A549 (cell line): ENCODE data around the gene DIP2C. TPM values are rescaled to one million over a fixed set of nuclear protein-coding genes. Genes with fewer than 3 reads are reported as not detected.

Experiments used
- ATAC-seq, 2 experiments: fragments of 200-7000 bp in 1 of 2; fragments of >200 bp in 1 of 2; cut with Nextera tagmentation in 1 of 2; cut with Tn5 transposase in 1 of 2; 3 replicates each; pipeline versions ENCODE4 v1.8.0 to v1.9.1; 2018 to 2020; ENCODE audit warnings: mild to moderate bottlenecking in 1 of 2, moderate library complexity in 1 of 2
- CTCF ChIA-PET: fragments of 300-600 bp; sonication (Branson Sonifier 250); formaldehyde crosslinking; extraction: SDS; loops from one replicate; lab custom pipeline; 2021; ENCODE audit warnings: antibody characterized with exemption, inconsistent platforms; lab: Yijun Ruan, JAX
- POLR2A ChIA-PET: fragments of 350-600 bp; formaldehyde crosslinking; extraction: SDS; loops from one replicate; lab custom pipeline; 2021; ENCODE audit warnings: antibody characterized with exemption, inconsistent platforms; lab: Yijun Ruan, JAX
- DNase-seq, 2 experiments: peaks; one replicate each; pipeline versions ENCODE4 v3.0.0 to v3.0.0-alpha.2; 2011 to 2016; ENCODE audit warnings: low read depth in 1 of 2, low spot score in 1 of 2
- FAIRE-seq: peaks from 2 replicates; lab custom pipeline; 2011; peaks lifted over from hg19 to GRCh38; lab: Jason Lieb, UNC
- H3K27ac ChIP-seq, 2 experiments: fragments of >200 bp; sonication (Bioruptor Twin); formaldehyde crosslinking; 3 replicates each; pipeline ENCODE4 v1.5.1; 2016 to 2017
- H3K4me1 ChIP-seq: fragments of >200 bp; sonication (Bioruptor Twin); formaldehyde crosslinking; 3 replicates; pipeline ENCODE4 v1.6.1; 2016
- H3K4me2 ChIP-seq: fragments of >200 bp; sonication (Bioruptor Twin); formaldehyde crosslinking; 3 replicates; pipeline ENCODE4 v1.6.1; 2016
- H3K4me3 ChIP-seq: fragments of >200 bp; sonication (Bioruptor Twin); formaldehyde crosslinking; 3 replicates; pipeline ENCODE4 v1.5.1; 2016
- H3K9me3 ChIP-seq: fragments of >200 bp; sonication (Bioruptor Twin); formaldehyde crosslinking; 3 replicates; pipeline ENCODE4 v1.6.1; 2016
- ATOH8 ChIP-seq: fragments of 250-450 bp; sonication (Bioruptor Pico); IDR thresholded peaks from 2 replicates; pipeline ENCODE4 v1.5.0; 2020; ENCODE audit warnings: low read depth, mild to moderate bottlenecking, moderate library complexity
- BHLHE40 ChIP-seq: IDR thresholded peaks from 2 replicates; pipeline ENCODE4 v1.6.1; 2012; ENCODE audit warnings: low read depth, low read length, inconsistent platforms
- CHD4 ChIP-seq: fragments of 200-600 bp; sonication (generic); IDR thresholded peaks from 2 replicates; pipeline ENCODE4 v1.6.1; 2016; ENCODE audit warnings: antibody characterized with exemption, mild to moderate bottlenecking, borderline replicate concordance
- EHMT2 ChIP-seq: fragments of 200-600 bp; sonication (generic); IDR thresholded peaks from 2 replicates; pipeline ENCODE4 v1.6.1; 2016; ENCODE audit warnings: antibody characterized with exemption, low read depth, mild to moderate bottlenecking, moderate library complexity
- ESRRA ChIP-seq: fragments of 150-350 bp; IDR thresholded peaks from 2 replicates; pipeline ENCODE4 v1.6.1; 2014; ENCODE audit warnings: mild to moderate bottlenecking, low read length, borderline replicate concordance
- FOXS1 ChIP-seq: fragments of 250-450 bp; sonication (Bioruptor Pico); IDR thresholded peaks from 2 replicates; pipeline ENCODE4 v1.5.0; 2020; ENCODE audit warnings: mild to moderate bottlenecking, moderate library complexity
- GATA3 ChIP-seq: IDR thresholded peaks from 2 replicates; pipeline ENCODE4 v1.6.1; 2012; ENCODE audit warnings: borderline replicate concordance
- HEYL ChIP-seq: fragments of 250-450 bp; sonication (Bioruptor Pico); IDR thresholded peaks from 2 replicates; pipeline ENCODE4 v1.8.0; 2021; ENCODE audit warnings: mild to moderate bottlenecking, moderate library complexity
- HOXB5 ChIP-seq: fragments of 250-450 bp; sonication (Bioruptor Pico); IDR thresholded peaks from 2 replicates; pipeline ENCODE4 v1.5.0; 2020; ENCODE audit warnings: mild to moderate bottlenecking, moderate library complexity
- JUNB ChIP-seq: fragments of >200 bp; sonication (Bioruptor Twin); formaldehyde crosslinking; IDR thresholded peaks from 2 replicates; pipeline ENCODE4 v1.6.1; 2016
- KDM1A ChIP-seq: fragments of 200-600 bp; sonication (generic); IDR thresholded peaks from 2 replicates; pipeline ENCODE4 v1.6.1; 2016; ENCODE audit warnings: low read depth, mild to moderate bottlenecking
- KDM5A ChIP-seq: fragments of 200-600 bp; sonication (generic); IDR thresholded peaks from 2 replicates; pipeline ENCODE4 v1.6.1; 2016; ENCODE audit warnings: antibody characterized with exemption, mild to moderate bottlenecking
- NR3C1 ChIP-seq: fragments of >200 bp; sonication (Bioruptor Twin); formaldehyde crosslinking; IDR thresholded peaks from 3 replicates; pipeline ENCODE4 v1.6.1; 2017
- RARB ChIP-seq: fragments of 250-450 bp; sonication (Bioruptor Pico); IDR thresholded peaks from 2 replicates; pipeline ENCODE4 v1.8.0; 2021; ENCODE audit warnings: mild to moderate bottlenecking, moderate library complexity
- RFX5 ChIP-seq: fragments of 450-650 bp; IDR thresholded peaks from 2 replicates; pipeline ENCODE4 v1.7.1; 2014; ENCODE audit warnings: antibody characterized with exemption, mild to moderate bottlenecking, moderate library complexity
- RNF2 ChIP-seq: fragments of 200-600 bp; sonication (generic); IDR thresholded peaks from 2 replicates; pipeline ENCODE4 v1.6.1; 2016; ENCODE audit warnings: low read depth, mild to moderate bottlenecking, antibody characterized with exemption, moderate library complexity, borderline replicate concordance
- SMC3 ChIP-seq: fragments of >200 bp; sonication (Bioruptor Twin); formaldehyde crosslinking; IDR thresholded peaks from 3 replicates; pipeline ENCODE4 v1.6.1; 2018; ENCODE audit warnings: inconsistent platforms
- SREBF2 ChIP-seq: fragments of 450-650 bp; IDR thresholded peaks from 2 replicates; pipeline ENCODE4 v1.6.1; 2014; ENCODE audit warnings: mild to moderate bottlenecking, moderate library complexity
- USF2 ChIP-seq: fragments of 450-650 bp; IDR thresholded peaks from 2 replicates; pipeline ENCODE4 v1.6.1; 2014; ENCODE audit warnings: antibody characterized with exemption
- ZC3H11A ChIP-seq: fragments of 450-650 bp; IDR thresholded peaks from 2 replicates; pipeline ENCODE4 v1.6.1; 2014; ENCODE audit warnings: antibody characterized with exemption, mild to moderate bottlenecking
- ZSCAN20 ChIP-seq: fragments of 250-450 bp; sonication (Bioruptor Pico); IDR thresholded peaks from 2 replicates; pipeline ENCODE4 v1.8.0; 2022; ENCODE audit warnings: mild to moderate bottlenecking, moderate library complexity
- WGBS: methylation state at CpG from one replicate; pipeline ENCODE4 v1.1.6; 2017; ENCODE audit errors: missing lambda C conversion rate; 5-methylcytosine and 5-hydroxymethylcytosine counted together
- polyA plus RNA-seq, 4 experiments: library from polyadenylated mRNA; depleted of rRNA in 3 of 4; stranded (reverse); fragments of >200 nt; fragmentation: RNase III in 1 of 4; extraction: RNeasy Plus Mini Kit Qiagen cat#74134 plus additional on column Dnase treatment in 1 of 4; gene quantifications; 2 replicates in 3 of 4; 3 replicates in 1 of 4; pipeline ENCODE4 v1.2.3, GENCODE V29; 2011 to 2017
- TF ChIP-seq, protein P1 (sequence below): fragments of 200-600 bp; sonication (generic); IDR thresholded peaks from 2 replicates; pipeline ENCODE4 v1.6.1; 2016; ENCODE audit warnings: antibody characterized with exemption, mild to moderate bottlenecking, moderate library complexity
- TF ChIP-seq, protein P2 (sequence below): fragments of >200 bp; sonication (Bioruptor Twin); formaldehyde crosslinking; IDR thresholded peaks from 3 replicates; pipeline ENCODE4 v1.6.1; 2016
- TF ChIP-seq, protein P3 (sequence below): fragments of >200 bp; sonication (Bioruptor Twin); formaldehyde crosslinking; IDR thresholded peaks from 2 replicates; pipeline ENCODE4 v1.6.1; 2016

Gene DIP2C
- polyA plus RNA-seq, 2 of the 4 experiments (the other 2 are of a cell fraction), result 3.7 to 5.0 TPM

DNA sequence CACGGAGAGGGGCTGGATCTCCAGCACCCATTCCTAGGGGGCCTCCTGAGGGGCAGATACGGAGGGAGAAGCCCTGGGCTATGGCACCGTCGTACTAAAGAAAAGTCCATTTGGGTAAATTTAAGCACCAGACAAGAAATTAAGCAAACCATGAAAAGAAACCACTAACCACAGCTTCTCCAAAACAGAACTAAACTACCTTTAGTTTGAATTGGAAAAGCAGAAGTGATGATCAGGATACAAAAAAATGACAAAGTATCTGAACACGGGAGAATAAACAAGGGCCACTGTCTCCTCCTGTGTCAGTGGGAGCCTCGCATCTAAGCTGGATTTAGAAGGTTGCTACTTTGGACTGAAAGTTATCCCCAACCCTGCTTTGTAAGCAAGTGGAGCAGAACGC, 69.1 kb downstream of the DIP2C start:
- FAIRE-seq, result no peak
- Histone ChIP-seq H3K9me3 (no peaks in the 10 kb centered on the region), H3K4me2 (no peak overlapping the region), H3K4me3 (no peak overlapping the region), H3K27ac (no peak overlapping the region), H3K4me1 (peaks cover 11% of the 10 kb centered on the region; the same call in 2 of the 3 replicates)
- 88% methylated on average over 7 of the region's 7 CpGs for WGBS
- ATAC-seq, result no peak
- TF ChIP-seq BHLHE40, result no peak
- TF ChIP-seq, protein P1, sequence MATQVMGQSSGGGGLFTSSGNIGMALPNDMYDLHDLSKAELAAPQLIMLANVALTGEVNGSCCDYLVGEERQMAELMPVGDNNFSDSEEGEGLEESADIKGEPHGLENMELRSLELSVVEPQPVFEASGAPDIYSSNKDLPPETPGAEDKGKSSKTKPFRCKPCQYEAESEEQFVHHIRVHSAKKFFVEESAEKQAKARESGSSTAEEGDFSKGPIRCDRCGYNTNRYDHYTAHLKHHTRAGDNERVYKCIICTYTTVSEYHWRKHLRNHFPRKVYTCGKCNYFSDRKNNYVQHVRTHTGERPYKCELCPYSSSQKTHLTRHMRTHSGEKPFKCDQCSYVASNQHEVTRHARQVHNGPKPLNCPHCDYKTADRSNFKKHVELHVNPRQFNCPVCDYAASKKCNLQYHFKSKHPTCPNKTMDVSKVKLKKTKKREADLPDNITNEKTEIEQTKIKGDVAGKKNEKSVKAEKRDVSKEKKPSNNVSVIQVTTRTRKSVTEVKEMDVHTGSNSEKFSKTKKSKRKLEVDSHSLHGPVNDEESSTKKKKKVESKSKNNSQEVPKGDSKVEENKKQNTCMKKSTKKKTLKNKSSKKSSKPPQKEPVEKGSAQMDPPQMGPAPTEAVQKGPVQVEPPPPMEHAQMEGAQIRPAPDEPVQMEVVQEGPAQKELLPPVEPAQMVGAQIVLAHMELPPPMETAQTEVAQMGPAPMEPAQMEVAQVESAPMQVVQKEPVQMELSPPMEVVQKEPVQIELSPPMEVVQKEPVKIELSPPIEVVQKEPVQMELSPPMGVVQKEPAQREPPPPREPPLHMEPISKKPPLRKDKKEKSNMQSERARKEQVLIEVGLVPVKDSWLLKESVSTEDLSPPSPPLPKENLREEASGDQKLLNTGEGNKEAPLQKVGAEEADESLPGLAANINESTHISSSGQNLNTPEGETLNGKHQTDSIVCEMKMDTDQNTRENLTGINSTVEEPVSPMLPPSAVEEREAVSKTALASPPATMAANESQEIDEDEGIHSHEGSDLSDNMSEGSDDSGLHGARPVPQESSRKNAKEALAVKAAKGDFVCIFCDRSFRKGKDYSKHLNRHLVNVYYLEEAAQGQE, result no peak
- TF ChIP-seq HOXB5, result no peak
- TF ChIP-seq NR3C1, result no peak
- ChIA-PET CTCF (interaction anchor here (1.2 kb wide), 1 partner anchor 16 kb away, joined by 3 read pairs; no protein-coding TSS in a partner anchor), POLR2A (no interaction called here)
- no peak for DNase-seq

- POLR2A ChIA-PET, result no interaction called here
- no peak for TF ChIP-seq NR3C1
- TF ChIP-seq SREBF2, result no peak
- TF ChIP-seq JUNB, result no peak
- TF ChIP-seq RARB (CRISPR knock-in tag), result no peak
- TF ChIP-seq KDM5A, result no peak
- TF ChIP-seq GATA3, result no peak
- TF ChIP-seq, protein P2, sequence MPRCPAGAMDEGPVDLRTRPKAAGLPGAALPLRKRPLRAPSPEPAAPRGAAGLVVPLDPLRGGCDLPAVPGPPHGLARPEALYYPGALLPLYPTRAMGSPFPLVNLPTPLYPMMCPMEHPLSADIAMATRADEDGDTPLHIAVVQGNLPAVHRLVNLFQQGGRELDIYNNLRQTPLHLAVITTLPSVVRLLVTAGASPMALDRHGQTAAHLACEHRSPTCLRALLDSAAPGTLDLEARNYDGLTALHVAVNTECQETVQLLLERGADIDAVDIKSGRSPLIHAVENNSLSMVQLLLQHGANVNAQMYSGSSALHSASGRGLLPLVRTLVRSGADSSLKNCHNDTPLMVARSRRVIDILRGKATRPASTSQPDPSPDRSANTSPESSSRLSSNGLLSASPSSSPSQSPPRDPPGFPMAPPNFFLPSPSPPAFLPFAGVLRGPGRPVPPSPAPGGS, result no peak
- no peak for TF ChIP-seq FOXS1 (CRISPR knock-in tag)
- TF ChIP-seq ZC3H11A, result no peak
- no peak for TF ChIP-seq ESRRA
- no peaks in the 10 kb centered on the region for H3K9me3 ChIP-seq
- no peak overlapping the region for H3K4me2 ChIP-seq
- H3K4me1 ChIP-seq, result peaks cover 4% of the 10 kb centered on the region; the same call in 2 of the 3 replicates
- H3K4me3 ChIP-seq, result no peak overlapping the region
- CTCF ChIA-PET, result interaction anchor here (1.2 kb wide), 1 partner anchor 15 kb away, joined by 3 read pairs; no protein-coding TSS in a partner anchor
- 93% methylated on average over 10 of the region's 12 CpGs for WGBS
- ATAC-seq (no peak), FAIRE-seq (no peak), DNase-seq (no peak)
- H3K27ac ChIP-seq, result no peak overlapping the region
These were observed 69.8 kb downstream of the DIP2C start for GRCh38 chr10:619710-620109.

DNA sequence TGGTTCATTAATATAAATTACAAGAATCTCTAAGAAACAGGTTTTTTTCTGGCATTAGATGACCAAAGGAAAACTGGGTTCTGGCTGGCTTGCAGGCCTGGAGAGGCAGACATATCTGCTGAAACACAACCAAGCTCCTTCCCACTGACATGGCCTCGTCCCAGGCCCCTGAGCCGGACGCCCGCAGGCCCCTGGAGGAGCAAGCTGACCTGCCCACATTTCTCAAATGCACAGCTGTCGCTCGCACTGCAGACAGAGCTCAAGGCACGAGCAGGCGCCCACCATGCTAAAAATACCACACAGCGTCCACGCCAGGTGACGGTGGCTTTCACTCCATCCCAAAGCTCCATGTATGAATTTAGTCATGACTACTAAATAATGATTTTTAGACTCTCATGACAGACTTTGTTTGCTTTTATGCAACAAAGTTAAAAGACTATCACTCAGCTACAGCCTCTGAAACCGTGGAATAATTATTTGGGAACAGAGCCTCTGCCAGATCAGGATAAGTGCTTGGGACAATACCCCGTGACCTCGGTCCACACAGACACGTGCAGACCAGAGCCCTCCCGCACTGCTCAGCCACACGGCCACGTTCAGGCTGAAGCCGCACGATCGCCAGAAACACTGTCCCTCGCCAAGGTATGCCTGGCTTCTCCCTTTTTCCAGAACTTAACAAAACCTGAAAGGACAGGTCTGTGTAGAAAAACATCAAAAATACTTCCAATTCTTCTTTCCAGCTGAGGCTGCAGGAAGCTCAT, 71.1 kb downstream of the DIP2C start:
- ChIA-PET CTCF (no interaction called here), POLR2A (no interaction called here)
- TF ChIP-seq RFX5 (no peak), USF2 (no peak), CHD4 (no peak), NR3C1 (no peak), RNF2 (no peak), HEYL (no peak), KDM1A (no peak), SMC3 (no peak), ZSCAN20 (CRISPR knock-in tag) (no peak), BHLHE40 (no peak), EHMT2 (no peak), ATOH8 (CRISPR knock-in tag) (no peak)
- TF ChIP-seq, protein P2, result no peak
- TF ChIP-seq, protein P3, sequence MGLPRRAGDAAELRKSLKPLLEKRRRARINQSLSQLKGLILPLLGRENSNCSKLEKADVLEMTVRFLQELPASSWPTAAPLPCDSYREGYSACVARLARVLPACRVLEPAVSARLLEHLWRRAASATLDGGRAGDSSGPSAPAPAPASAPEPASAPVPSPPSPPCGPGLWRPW, result no peak
- Histone ChIP-seq H3K27ac (no peak overlapping the region), H3K4me2 (no peak overlapping the region), H3K4me1 (no peaks in the 10 kb centered on the region), H3K9me3 (no peaks in the 10 kb centered on the region), H3K4me3 (no peak overlapping the region)
- FAIRE-seq (no peak), ATAC-seq (no peak), DNase-seq (no peak)
- 87% methylated on average over 22 of the region's 22 CpGs for WGBS
